Glutamatergic neuron (in vitro differentiated cells): ENCODE data around the gene COL24A1. TPM values are rescaled to one million over a fixed set of nuclear protein-coding genes. Genes with fewer than 3 reads are reported as not detected.

ENCODE experiments used
- DNase-seq: peaks from one replicate; pipeline ENCODE4 v3.0.0; 2022
- H3K27ac Mint-ChIP-seq: one replicate; pipeline ENCODE4 v1.8.0; 2020; ENCODE audit warnings: mild to moderate bottlenecking, mixed read lengths, inconsistent platforms; ENCODE audit not compliant: unreplicated experiment
- H3K27me3 Mint-ChIP-seq: one replicate; pipeline ENCODE4 v1.8.0; 2020; ENCODE audit warnings: mild to moderate bottlenecking, moderate library complexity, mixed read lengths, inconsistent platforms; ENCODE audit not compliant: unreplicated experiment
- H3K36me3 Mint-ChIP-seq: one replicate; pipeline ENCODE4 v1.8.0; 2020; ENCODE audit warnings: mild to moderate bottlenecking, mixed read lengths, inconsistent platforms; ENCODE audit not compliant: unreplicated experiment
- H3K4me1 Mint-ChIP-seq: one replicate; pipeline ENCODE4 v1.8.0; 2020; ENCODE audit warnings: mild to moderate bottlenecking, low read depth, mixed read lengths, inconsistent platforms; ENCODE audit not compliant: unreplicated experiment
- H3K4me3 Mint-ChIP-seq: one replicate; pipeline ENCODE4 v1.8.0; 2020; ENCODE audit warnings: mild to moderate bottlenecking, mixed read lengths, inconsistent platforms; ENCODE audit not compliant: unreplicated experiment
- H3K9me3 Mint-ChIP-seq: one replicate; pipeline ENCODE4 v1.8.0; 2020; ENCODE audit warnings: mild to moderate bottlenecking, moderate library complexity, mixed read lengths, inconsistent platforms; ENCODE audit not compliant: unreplicated experiment
- CTCF ChIP-seq: fragments of 200-600 bp; sonication (generic); IDR thresholded peaks from one replicate; pipeline ENCODE4 v1.5.0; 2021; ENCODE audit not compliant: partially characterized antibody, unreplicated experiment
- total RNA-seq: library from RNA; stranded (reverse); fragmentation: NEBNext Ultra II Directional; extraction: Animal tissue kit (Norgen Biotek cat#: 25700); gene quantifications from one replicate; pipeline ENCODE4 v1.2.1, GENCODE V29; 2021; ENCODE audit not compliant: unreplicated experiment

COL24A1 gene
- total RNA-seq, 1 donor from 2014 or later, result 0.15 TPM

- Mint-ChIP-seq H3K27me3 (no peaks in the 10 kb centered on the region), H3K27ac (no peak overlapping the region), H3K4me3 (no peak overlapping the region), H3K9me3 (no peaks in the 10 kb centered on the region), H3K36me3 (no peaks in the 10 kb centered on the region), H3K4me1 (no peaks in the 10 kb centered on the region)
- TF ChIP-seq CTCF, result no peak
- no peak for DNase-seq
Observed at GRCh38 chr1:86030180-86030579, 126.4 kb downstream of the COL24A1 start.

- H3K9me3 Mint-ChIP-seq, result no peaks in the 10 kb centered on the region
- no peaks in the 10 kb centered on the region for H3K36me3 Mint-ChIP-seq
- H3K27ac Mint-ChIP-seq, result no peak overlapping the region
- peak; percentile 80 for TF ChIP-seq CTCF
- no peaks in the 10 kb centered on the region for H3K4me1 Mint-ChIP-seq
- no peak for DNase-seq
- no peaks in the 10 kb centered on the region for H3K27me3 Mint-ChIP-seq
- H3K4me3 Mint-ChIP-seq, result no peak overlapping the region
Observed at GRCh38 chr1:86018283-86018923, 138.2 kb downstream of the COL24A1 start.

GRCh38 chr1:86016076-86016759, 140.4 kb downstream of the COL24A1 start:
- no peak overlapping the region for H3K27ac Mint-ChIP-seq

GRCh38 chr1:86015375-86015774, 141.2 kb downstream of the COL24A1 start:
- Mint-ChIP-seq H3K9me3 (no peaks in the 10 kb centered on the region), H3K4me3 (no peak overlapping the region), H3K36me3 (no peaks in the 10 kb centered on the region), H3K27ac (no peak overlapping the region), H3K27me3 (no peaks in the 10 kb centered on the region), H3K4me1 (no peaks in the 10 kb centered on the region)
- DNase-seq, result no peak
- no peak for TF ChIP-seq CTCF

More at GRCh38 chr1:86016076-86016759, 140.4 kb downstream of the COL24A1 start:
- no peak overlapping the region for H3K4me3 Mint-ChIP-seq
- no peak for DNase-seq
- no peaks in the 10 kb centered on the region for H3K36me3 Mint-ChIP-seq
- no peaks in the 10 kb centered on the region for H3K9me3 Mint-ChIP-seq
- no peaks in the 10 kb centered on the region for H3K27me3 Mint-ChIP-seq
- no peak for TF ChIP-seq CTCF
- H3K4me1 Mint-ChIP-seq, result no peaks in the 10 kb centered on the region

GRCh38 chr1:86000601-86001000, 156.0 kb downstream of the COL24A1 start:
- Mint-ChIP-seq H3K27me3 (no peaks in the 10 kb centered on the region), H3K4me1 (no peaks in the 10 kb centered on the region), H3K4me3 (no peak overlapping the region), H3K9me3 (no peaks in the 10 kb centered on the region), H3K27ac (no peak overlapping the region), H3K36me3 (no peaks in the 10 kb centered on the region)
- no peak for TF ChIP-seq CTCF
- no peak for DNase-seq
